ENCODE results near the gene PTPRD.

PTPRD gene

DNA sequence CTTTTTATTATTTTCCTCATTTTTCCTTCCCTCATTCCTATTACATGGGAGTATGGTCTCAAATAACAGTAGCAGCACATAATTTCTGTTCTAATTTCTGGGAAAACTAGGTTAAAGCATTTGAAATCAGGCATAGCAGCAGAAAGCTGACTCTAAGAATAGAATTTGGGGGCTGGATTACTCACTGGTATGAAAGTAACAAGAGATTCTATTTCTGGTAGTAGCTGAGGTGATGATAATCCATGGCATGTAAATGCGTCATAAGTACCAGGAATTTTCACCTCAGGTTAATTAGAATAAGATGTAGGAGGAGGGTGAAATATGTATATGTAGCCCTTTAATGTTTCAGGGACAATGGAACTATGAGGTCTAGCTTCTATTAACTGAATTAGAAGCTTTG, 662.0 kb downstream of the PTPRD start (continued):
- TF ChIP-seq, protein P1, sequence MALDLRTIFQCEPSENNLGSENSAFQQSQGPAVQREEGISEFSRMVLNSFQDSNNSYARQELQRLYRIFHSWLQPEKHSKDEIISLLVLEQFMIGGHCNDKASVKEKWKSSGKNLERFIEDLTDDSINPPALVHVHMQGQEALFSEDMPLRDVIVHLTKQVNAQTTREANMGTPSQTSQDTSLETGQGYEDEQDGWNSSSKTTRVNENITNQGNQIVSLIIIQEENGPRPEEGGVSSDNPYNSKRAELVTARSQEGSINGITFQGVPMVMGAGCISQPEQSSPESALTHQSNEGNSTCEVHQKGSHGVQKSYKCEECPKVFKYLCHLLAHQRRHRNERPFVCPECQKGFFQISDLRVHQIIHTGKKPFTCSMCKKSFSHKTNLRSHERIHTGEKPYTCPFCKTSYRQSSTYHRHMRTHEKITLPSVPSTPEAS (tag by site-specific recombination; IDR thresholded peaks at IDR 0.05): no peak
- TF ChIP-seq ZNF76 (tag by site-specific recombination; IDR thresholded peaks at IDR 0.05; ENCODE audit: borderline replicate concordance, low read depth) (no peak), EGR2 (tag by site-specific recombination; IDR thresholded peaks at IDR 0.05; ENCODE audit: low read depth) (no peak), ZNF510 (tag by site-specific recombination; IDR thresholded peaks at IDR 0.05; ENCODE audit: insufficient replicate concordance) (no peak)

DNA sequence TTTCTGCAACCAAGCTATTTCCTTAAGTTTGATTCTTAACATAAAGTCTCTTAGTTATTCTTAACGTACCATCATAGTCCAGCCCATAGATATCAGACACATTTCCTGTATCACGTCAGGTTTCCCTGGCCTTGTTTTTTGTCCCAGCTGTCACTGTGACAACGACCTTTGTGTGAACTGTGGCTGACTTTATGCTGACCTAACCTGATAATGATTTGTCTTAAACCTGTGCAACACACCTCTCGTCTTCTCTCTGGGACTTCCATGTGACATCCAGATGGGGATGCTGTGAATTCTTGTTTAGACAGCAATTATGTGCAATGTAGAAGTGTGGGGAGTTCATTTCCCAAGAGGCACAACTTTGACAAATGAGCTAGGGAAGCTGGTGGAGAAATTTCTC, 662.8 kb downstream of the PTPRD start:
- POLR2A ChIA-PET: no interaction called here
- CTCF ChIA-PET: no interaction called here

DNA sequence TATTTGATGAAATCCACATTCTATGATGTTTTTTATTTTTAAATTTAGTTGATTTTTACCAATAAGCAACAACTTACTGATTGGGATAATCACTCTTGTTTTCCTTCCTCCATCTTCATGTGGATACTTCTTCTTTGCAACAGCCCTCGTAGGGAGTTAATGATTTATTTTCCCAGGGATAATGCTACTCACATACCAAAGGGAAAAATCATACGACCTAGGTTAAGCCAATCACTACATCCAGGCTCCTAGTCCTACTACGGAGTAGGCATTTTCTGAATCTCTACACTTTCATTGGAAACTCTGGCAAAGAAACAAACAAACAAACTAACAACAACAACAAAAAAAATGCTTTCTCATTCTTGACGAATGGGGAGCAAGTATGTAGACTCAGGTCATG, 663.4 kb downstream of the PTPRD start:
- ChIA-PET CTCF (no interaction called here), POLR2A (no interaction called here)
- TF ChIP-seq PRDM1 (tag by site-specific recombination; IDR thresholded peaks at IDR 0.05) (no peak), ZNF391 (tag by site-specific recombination; IDR thresholded peaks at IDR 0.05; ENCODE audit: borderline replicate concordance, low read depth) (no peak), ZNF184 (tag by site-specific recombination; IDR thresholded peaks at IDR 0.05) (no peak), REPIN1 (tag by site-specific recombination; IDR thresholded peaks at IDR 0.05; ENCODE audit: low read depth) (no peak), ZNF211 (tag by site-specific recombination; IDR thresholded peaks at IDR 0.05; ENCODE audit: low read depth) (no peak)
- TF ChIP-seq, protein P2, sequence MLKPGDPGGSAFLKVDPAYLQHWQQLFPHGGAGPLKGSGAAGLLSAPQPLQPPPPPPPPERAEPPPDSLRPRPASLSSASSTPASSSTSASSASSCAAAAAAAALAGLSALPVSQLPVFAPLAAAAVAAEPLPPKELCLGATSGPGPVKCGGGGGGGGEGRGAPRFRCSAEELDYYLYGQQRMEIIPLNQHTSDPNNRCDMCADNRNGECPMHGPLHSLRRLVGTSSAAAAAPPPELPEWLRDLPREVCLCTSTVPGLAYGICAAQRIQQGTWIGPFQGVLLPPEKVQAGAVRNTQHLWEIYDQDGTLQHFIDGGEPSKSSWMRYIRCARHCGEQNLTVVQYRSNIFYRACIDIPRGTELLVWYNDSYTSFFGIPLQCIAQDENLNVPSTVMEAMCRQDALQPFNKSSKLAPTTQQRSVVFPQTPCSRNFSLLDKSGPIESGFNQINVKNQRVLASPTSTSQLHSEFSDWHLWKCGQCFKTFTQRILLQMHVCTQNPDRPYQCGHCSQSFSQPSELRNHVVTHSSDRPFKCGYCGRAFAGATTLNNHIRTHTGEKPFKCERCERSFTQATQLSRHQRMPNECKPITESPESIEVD (tag by site-specific recombination; IDR thresholded peaks at IDR 0.05): no peak
- TF ChIP-seq, protein P3, sequence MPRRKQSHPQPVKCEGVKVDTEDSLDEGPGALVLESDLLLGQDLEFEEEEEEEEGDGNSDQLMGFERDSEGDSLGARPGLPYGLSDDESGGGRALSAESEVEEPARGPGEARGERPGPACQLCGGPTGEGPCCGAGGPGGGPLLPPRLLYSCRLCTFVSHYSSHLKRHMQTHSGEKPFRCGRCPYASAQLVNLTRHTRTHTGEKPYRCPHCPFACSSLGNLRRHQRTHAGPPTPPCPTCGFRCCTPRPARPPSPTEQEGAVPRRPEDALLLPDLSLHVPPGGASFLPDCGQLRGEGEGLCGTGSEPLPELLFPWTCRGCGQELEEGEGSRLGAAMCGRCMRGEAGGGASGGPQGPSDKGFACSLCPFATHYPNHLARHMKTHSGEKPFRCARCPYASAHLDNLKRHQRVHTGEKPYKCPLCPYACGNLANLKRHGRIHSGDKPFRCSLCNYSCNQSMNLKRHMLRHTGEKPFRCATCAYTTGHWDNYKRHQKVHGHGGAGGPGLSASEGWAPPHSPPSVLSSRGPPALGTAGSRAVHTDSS (tag by site-specific recombination; IDR thresholded peaks at IDR 0.05): no peak
- Histone ChIP-seq H3K27ac (ENCODE audit: extremely low read depth, low read depth, low read length) (no peak overlapping the region), H3K9me3 (ENCODE audit: control insufficient read depth, insufficient read depth, low read depth, low read length) (no peaks in the 10 kb centered on the region), H3K4me3 (ENCODE audit: low read depth, low read length) (no peak overlapping the region), H3K4me1 (ENCODE audit: control insufficient read depth, insufficient read depth, low read length) (no peaks in the 10 kb centered on the region), H3K36me3 (ENCODE audit: control insufficient read depth in 2 of 2, insufficient read depth in 1 of 2, low read length in 2 of 2) (no peaks in the 10 kb centered on the region)

More for the DNA sequence above, 662.8 kb downstream of the PTPRD start:
- H3K27ac ChIP-seq (ENCODE audit: extremely low read depth, low read depth, low read length): no peak overlapping the region
- TF ChIP-seq ZNF610 (tag by site-specific recombination; IDR thresholded peaks at IDR 0.05; ENCODE audit: borderline replicate concordance) (no peak), ZNF223 (tag by site-specific recombination; IDR thresholded peaks at IDR 0.05) (no peak), ZNF404 (tag by site-specific recombination; IDR thresholded peaks at IDR 0.05) (no peak), ZNF521 (tag by site-specific recombination; IDR thresholded peaks at IDR 0.05) (no peak), YY2 (tag by site-specific recombination; IDR thresholded peaks at IDR 0.05) (no peak), ZNF585B (tag by site-specific recombination; IDR thresholded peaks at IDR 0.05) (no peak), YY1 (tag by site-specific recombination; IDR thresholded peaks at IDR 0.05) (no peak), ZNF670 (tag by site-specific recombination; IDR thresholded peaks at IDR 0.05; ENCODE audit: low read depth) (no peak), ZNF529 (tag by site-specific recombination; IDR thresholded peaks at IDR 0.05; ENCODE audit: insufficient replicate concordance) (no peak), ZNF221 (tag by site-specific recombination; IDR thresholded peaks at IDR 0.05; ENCODE audit: borderline replicate concordance) (no peak)
- TF ChIP-seq, protein P4, sequence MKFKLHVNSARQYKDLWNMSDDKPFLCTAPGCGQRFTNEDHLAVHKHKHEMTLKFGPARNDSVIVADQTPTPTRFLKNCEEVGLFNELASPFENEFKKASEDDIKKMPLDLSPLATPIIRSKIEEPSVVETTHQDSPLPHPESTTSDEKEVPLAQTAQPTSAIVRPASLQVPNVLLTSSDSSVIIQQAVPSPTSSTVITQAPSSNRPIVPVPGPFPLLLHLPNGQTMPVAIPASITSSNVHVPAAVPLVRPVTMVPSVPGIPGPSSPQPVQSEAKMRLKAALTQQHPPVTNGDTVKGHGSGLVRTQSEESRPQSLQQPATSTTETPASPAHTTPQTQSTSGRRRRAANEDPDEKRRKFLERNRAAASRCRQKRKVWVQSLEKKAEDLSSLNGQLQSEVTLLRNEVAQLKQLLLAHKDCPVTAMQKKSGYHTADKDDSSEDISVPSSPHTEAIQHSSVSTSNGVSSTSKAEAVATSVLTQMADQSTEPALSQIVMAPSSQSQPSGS (tag by site-specific recombination; IDR thresholded peaks at IDR 0.05; ENCODE audit: low read depth): no peak
- TF ChIP-seq, protein P5, sequence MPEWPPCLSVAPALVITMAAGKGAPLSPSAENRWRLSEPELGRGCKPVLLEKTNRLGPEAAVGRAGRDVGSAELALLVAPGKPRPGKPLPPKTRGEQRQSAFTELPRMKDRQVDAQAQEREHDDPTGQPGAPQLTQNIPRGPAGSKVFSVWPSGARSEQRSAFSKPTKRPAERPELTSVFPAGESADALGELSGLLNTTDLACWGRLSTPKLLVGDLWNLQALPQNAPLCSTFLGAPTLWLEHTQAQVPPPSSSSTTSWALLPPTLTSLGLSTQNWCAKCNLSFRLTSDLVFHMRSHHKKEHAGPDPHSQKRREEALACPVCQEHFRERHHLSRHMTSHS (tag by site-specific recombination; IDR thresholded peaks at IDR 0.05): no peak
- no peaks in the 10 kb centered on the region for H3K36me3 ChIP-seq (ENCODE audit: control insufficient read depth in 2 of 2, insufficient read depth in 1 of 2, low read length in 2 of 2)
- no peak overlapping the region for H3K4me3 ChIP-seq (ENCODE audit: low read depth, low read length)
- H3K4me1 ChIP-seq (ENCODE audit: control insufficient read depth, insufficient read depth, low read length): no peaks in the 10 kb centered on the region
- H3K9me3 ChIP-seq (ENCODE audit: control insufficient read depth, insufficient read depth, low read depth, low read length): no peaks in the 10 kb centered on the region
